MG63 (cell line): ENCODE results near the gene PDGFD. TPM values are rescaled to one million over a fixed set of nuclear protein-coding genes. Genes with fewer than 3 reads are reported as not detected.

ENCODE experiments used
- DNase-seq: peaks from one replicate; pipeline ENCODE4 v3.0.0-alpha.2; 2020
- H3K27me3 ChIP-seq: fragments of 250-450 bp; sonication (Bioruptor Pico); 2 replicates; pipeline ENCODE4 v1.5.1; 2020; ENCODE audit warnings: mild to moderate bottlenecking, moderate library complexity
- H3K36me3 ChIP-seq: fragments of 250-450 bp; sonication (Bioruptor Pico); 2 replicates; pipeline ENCODE4 v1.5.1; 2020; ENCODE audit warnings: mild to moderate bottlenecking, moderate library complexity
- H3K4me3 ChIP-seq: fragments of 250-450 bp; sonication (Bioruptor Pico); 2 replicates; pipeline ENCODE4 v1.5.1; 2020; ENCODE audit warnings: mild to moderate bottlenecking, moderate library complexity
- H3K9me3 ChIP-seq: fragments of 250-450 bp; sonication (Bioruptor Pico); 2 replicates; pipeline ENCODE4 v1.5.1; 2020; ENCODE audit warnings: mild to moderate bottlenecking, moderate library complexity
- total RNA-seq: library from RNA; depleted of rRNA; stranded (reverse); fragments of >200 nt; shearing (Covaris generic); gene quantifications from 2 replicates; pipeline ENCODE4 v1.2.3, GENCODE V29; 2014; ENCODE audit warnings: low replicate concordance

PDGFD gene
- total RNA-seq, 1 experiment from 2014 or later = 0.95 TPM

- Histone ChIP-seq H3K4me3 (no peak overlapping the region), H3K27me3 (no peaks in the 10 kb centered on the region), H3K9me3 (no peaks in the 10 kb centered on the region), H3K36me3 (no peaks in the 10 kb centered on the region)
- DNase-seq = no peak
These were observed 12.3 kb downstream of the PDGFD start for GRCh38 chr11:104151404-104152204.

- Histone ChIP-seq H3K4me3 (no peak overlapping the region), H3K27me3 (no peaks in the 10 kb centered on the region), H3K36me3 (no peaks in the 10 kb centered on the region), H3K9me3 (no peaks in the 10 kb centered on the region)
- no peak for DNase-seq
These were observed 15.2 kb downstream of the PDGFD start for GRCh38 chr11:104148706-104149105.

GRCh38 chr11:104148074-104148473 is 15.9 kb downstream of the PDGFD start:
- no peak overlapping the region for H3K4me3 ChIP-seq
- H3K27me3 ChIP-seq = no peaks in the 10 kb centered on the region
- no peak for DNase-seq
- no peaks in the 10 kb centered on the region for H3K36me3 ChIP-seq
- H3K9me3 ChIP-seq = no peaks in the 10 kb centered on the region

GRCh38 chr11:104146943-104147342 is 17.0 kb downstream of the PDGFD start:
- no peak for DNase-seq
- H3K9me3 ChIP-seq = no peaks in the 10 kb centered on the region
- H3K27me3 ChIP-seq = no peaks in the 10 kb centered on the region
- no peaks in the 10 kb centered on the region for H3K36me3 ChIP-seq
- H3K4me3 ChIP-seq = no peak overlapping the region

GRCh38 chr11:104146421-104146820 is 17.5 kb downstream of the PDGFD start:
- no peaks in the 10 kb centered on the region for H3K36me3 ChIP-seq
- no peak for DNase-seq
- H3K9me3 ChIP-seq = no peaks in the 10 kb centered on the region
- no peaks in the 10 kb centered on the region for H3K27me3 ChIP-seq
- no peak overlapping the region for H3K4me3 ChIP-seq

GRCh38 chr11:104145062-104145461 is 18.9 kb downstream of the PDGFD start:
- Histone ChIP-seq H3K36me3 (no peaks in the 10 kb centered on the region), H3K4me3 (no peak overlapping the region), H3K27me3 (no peaks in the 10 kb centered on the region), H3K9me3 (no peaks in the 10 kb centered on the region)
- no peak for DNase-seq

GRCh38 chr11:104142698-104143097 is 21.2 kb downstream of the PDGFD start:
- Histone ChIP-seq H3K9me3 (no peaks in the 10 kb centered on the region), H3K36me3 (no peaks in the 10 kb centered on the region), H3K27me3 (no peaks in the 10 kb centered on the region), H3K4me3 (no peak overlapping the region)
- DNase-seq = no peak

GRCh38 chr11:104136861-104137260 is 27.1 kb downstream of the PDGFD start:
- H3K4me3 ChIP-seq = no peak overlapping the region
- no peaks in the 10 kb centered on the region for H3K9me3 ChIP-seq
- no peak for DNase-seq
- H3K27me3 ChIP-seq = no peaks in the 10 kb centered on the region
- H3K36me3 ChIP-seq = no peaks in the 10 kb centered on the region

- H3K4me3 ChIP-seq = no peak overlapping the region
- no peaks in the 10 kb centered on the region for H3K27me3 ChIP-seq
- DNase-seq = peak; percentile 47
- no peaks in the 10 kb centered on the region for H3K36me3 ChIP-seq
- no peaks in the 10 kb centered on the region for H3K9me3 ChIP-seq
These were observed 29.2 kb downstream of the PDGFD start for GRCh38 chr11:104134745-104135144.

- Histone ChIP-seq H3K36me3 (no peaks in the 10 kb centered on the region), H3K9me3 (no peaks in the 10 kb centered on the region), H3K27me3 (no peaks in the 10 kb centered on the region), H3K4me3 (no peak overlapping the region)
- no peak for DNase-seq
These were observed 33.8 kb downstream of the PDGFD start for GRCh38 chr11:104130161-104130560.

GRCh38 chr11:104129145-104129544 is 34.8 kb downstream of the PDGFD start:
- Histone ChIP-seq H3K9me3 (no peaks in the 10 kb centered on the region), H3K4me3 (no peak overlapping the region), H3K27me3 (no peaks in the 10 kb centered on the region), H3K36me3 (no peaks in the 10 kb centered on the region)
- no peak for DNase-seq

GRCh38 chr11:104127828-104128227 is 36.1 kb downstream of the PDGFD start:
- H3K4me3 ChIP-seq = no peak overlapping the region
- H3K9me3 ChIP-seq = no peaks in the 10 kb centered on the region
- no peaks in the 10 kb centered on the region for H3K27me3 ChIP-seq
- no peak for DNase-seq
- H3K36me3 ChIP-seq = no peaks in the 10 kb centered on the region

GRCh38 chr11:104126464-104126863 is 37.5 kb downstream of the PDGFD start:
- no peaks in the 10 kb centered on the region for H3K9me3 ChIP-seq
- DNase-seq = no peak
- no peaks in the 10 kb centered on the region for H3K36me3 ChIP-seq
- no peaks in the 10 kb centered on the region for H3K27me3 ChIP-seq
- H3K4me3 ChIP-seq = no peak overlapping the region

GRCh38 chr11:104124979-104125378 is 39.0 kb downstream of the PDGFD start:
- no peak overlapping the region for H3K4me3 ChIP-seq
- no peaks in the 10 kb centered on the region for H3K9me3 ChIP-seq
- H3K36me3 ChIP-seq = no peaks in the 10 kb centered on the region
- H3K27me3 ChIP-seq = no peaks in the 10 kb centered on the region
- no peak for DNase-seq

GRCh38 chr11:104122836-104123235 is 41.1 kb downstream of the PDGFD start:
- Histone ChIP-seq H3K9me3 (no peaks in the 10 kb centered on the region), H3K36me3 (no peaks in the 10 kb centered on the region), H3K4me3 (no peak overlapping the region), H3K27me3 (no peaks in the 10 kb centered on the region)
- DNase-seq = no peak

- no peaks in the 10 kb centered on the region for H3K36me3 ChIP-seq
- H3K27me3 ChIP-seq = no peaks in the 10 kb centered on the region
These were observed 41.8 kb downstream of the PDGFD start for GRCh38 chr11:104122011-104122635.

GRCh38 chr11:104120493-104121137 is 43.3 kb downstream of the PDGFD start:
- no peak overlapping the region for H3K4me3 ChIP-seq
- no peak for DNase-seq

More at GRCh38 chr11:104122011-104122635, 41.8 kb downstream of the PDGFD start:
- Histone ChIP-seq H3K4me3 (no peak overlapping the region), H3K9me3 (no peaks in the 10 kb centered on the region; the same call in 1 of the 2 replicates)
- DNase-seq = no peak

More at GRCh38 chr11:104120493-104121137, 43.3 kb downstream of the PDGFD start:
- no peaks in the 10 kb centered on the region for H3K27me3 ChIP-seq
- H3K36me3 ChIP-seq = no peaks in the 10 kb centered on the region
- no peaks in the 10 kb centered on the region; the same call in 1 of the 2 replicates for H3K9me3 ChIP-seq
